Astrocyte of the spinal cord (primary cell): ENCODE data around the gene XIRP2.
A peak's percentile ranks its signal among the peaks of the same experiment; 100 is the strongest.

Source experiments
- DNase-seq: peaks from one replicate; pipeline ENCODE4 v3.0.0; 2011; ENCODE audit warnings: low read depth, low spot score
- H3K4me3 ChIP-seq: 2 replicates; pipeline ENCODE4 v1.5.1; 2011; ENCODE audit warnings: low read depth, mild to moderate bottlenecking, low read length, moderate library complexity
- CTCF ChIP-seq: IDR thresholded peaks from 2 replicates; pipeline ENCODE4 v1.5.1; 2012; ENCODE audit warnings: low read depth, mild to moderate bottlenecking, low read length, inconsistent platforms
- in situ Hi-C: cut with HindIII; loops from 2 replicates; pipeline ENCODE4 v1.10.0; 2017; ENCODE audit warnings: low sequenced_read_pairs

XIRP2 gene

DNA sequence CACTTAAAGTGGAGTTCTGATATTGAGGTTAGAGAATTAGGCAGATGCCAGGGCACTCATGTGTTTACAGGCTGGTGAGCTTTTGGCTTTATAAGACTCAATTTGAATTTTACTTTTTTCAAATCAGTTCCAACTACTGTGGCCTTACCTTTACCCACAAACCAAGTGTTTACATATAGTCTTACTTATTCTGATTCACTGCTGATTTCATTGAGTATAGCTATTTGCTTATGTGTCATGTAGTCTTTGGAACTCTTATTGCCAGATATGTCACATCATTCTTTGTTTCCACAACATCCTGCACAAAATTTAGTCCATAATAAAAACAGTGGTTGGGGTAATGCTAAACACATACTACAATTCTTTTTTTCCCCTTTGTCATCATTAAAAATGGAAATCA, 96.5 kb downstream of the XIRP2 start:
- no peak overlapping the region for H3K4me3 ChIP-seq
- no peak for TF ChIP-seq CTCF
- in situ Hi-C loops: no loop called here
- DNase-seq: peak; percentile 29

GRCh38 chr2:166994588-166995336, 106.5 kb downstream of the XIRP2 start:
- DNase-seq: no peak
- H3K4me3 ChIP-seq: no peak overlapping the region
- in situ Hi-C loops: no loop called here
- TF ChIP-seq CTCF: no peak

DNA sequence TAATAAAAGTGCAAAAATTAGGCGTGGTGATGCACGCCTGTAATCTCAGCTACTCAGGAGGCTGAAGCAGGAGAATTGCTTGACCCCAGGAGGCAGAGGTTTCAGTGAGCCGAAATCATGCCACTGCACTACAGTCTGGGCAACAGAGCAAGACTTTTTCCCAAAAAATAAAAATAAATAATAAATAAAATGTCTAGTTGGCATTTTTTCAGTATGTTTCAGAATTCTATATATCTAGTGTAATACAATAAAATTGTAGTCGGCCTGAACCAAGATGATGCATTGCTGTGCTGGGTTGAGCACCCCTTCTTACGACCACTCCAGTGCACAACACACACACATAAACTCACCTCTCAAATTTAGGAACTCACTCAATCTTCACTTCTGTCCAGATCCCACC, 108.2 kb downstream of the XIRP2 start:
- DNase-seq: no peak
- no peak for TF ChIP-seq CTCF
- in situ Hi-C loops: no loop called here
- no peak overlapping the region for H3K4me3 ChIP-seq

DNA sequence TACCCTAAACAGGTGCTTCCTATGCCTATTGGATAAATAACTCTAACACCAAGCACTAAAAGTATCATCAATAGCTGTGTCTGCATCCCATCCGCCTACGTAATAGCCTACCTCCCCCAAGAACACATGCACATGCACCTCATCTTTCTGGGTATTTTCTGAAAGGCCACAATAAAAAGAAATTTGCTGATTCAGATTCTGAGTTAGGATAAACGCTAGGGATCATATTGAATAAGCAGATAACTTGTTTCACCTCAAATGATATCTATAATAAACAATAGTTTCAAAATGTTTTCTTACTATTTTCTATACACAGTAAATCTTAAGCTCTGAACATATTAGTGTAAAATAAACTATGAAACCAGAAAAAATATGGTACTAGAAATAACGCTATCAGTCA, 112.9 kb downstream of the XIRP2 start:
- DNase-seq: no peak
- no peak overlapping the region for H3K4me3 ChIP-seq
- no peak for TF ChIP-seq CTCF
- in situ Hi-C loops: no loop called here

DNA sequence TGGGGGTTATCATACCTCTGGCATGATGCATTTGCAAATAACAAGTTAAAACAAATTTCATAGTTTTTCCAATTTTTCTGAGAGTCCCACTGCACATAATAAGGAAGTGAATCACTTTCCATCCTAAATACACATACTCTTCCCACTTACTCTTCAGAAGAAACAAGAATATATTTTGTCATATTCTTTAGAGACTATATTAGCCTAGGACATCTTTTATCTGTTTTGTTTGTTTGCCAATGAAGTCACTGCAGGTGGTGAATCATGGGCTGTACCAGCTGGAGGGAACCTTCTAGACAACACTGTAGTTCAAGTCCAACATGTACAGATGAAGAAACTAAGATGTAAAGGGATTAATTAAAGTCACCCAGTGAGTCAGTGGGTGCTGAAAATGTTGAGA, 116.8 kb downstream of the XIRP2 start:
- no peak overlapping the region for H3K4me3 ChIP-seq
- peak; percentile 11 for DNase-seq
- no peak for TF ChIP-seq CTCF
- in situ Hi-C loops: no loop called here

GRCh38 chr2:167013227-167013626, 124.9 kb downstream of the XIRP2 start:
- peak; percentile 48 for DNase-seq
- in situ Hi-C loops: no loop called here
- no peak overlapping the region for H3K4me3 ChIP-seq
- TF ChIP-seq CTCF: no peak
